Smooth muscle cell (in vitro differentiated cells): ENCODE measurements around the gene STXBP4. TPM values are rescaled to one million over a fixed set of nuclear protein-coding genes. Genes with fewer than 3 reads are reported as not detected.

Experiments used
- DNase-seq: peaks from one replicate; lab custom pipeline; 2025; ENCODE audit not compliant: unreplicated experiment; lab: John Stamatoyannopoulos, UW
- H2AFZ ChIP-seq: fragments of 200-600 bp; sonication (generic); 2 replicates; pipeline ENCODE4 v1.6.0; 2016; ENCODE audit warnings: antibody characterized with exemption, low read depth, mild to moderate bottlenecking
- H3F3A ChIP-seq: fragments of 200-600 bp; sonication (generic); 2 replicates; pipeline ENCODE4 v1.6.0; 2017; ENCODE audit warnings: antibody characterized with exemption, low read depth
- H3K27ac ChIP-seq: fragments of 200-600 bp; sonication (generic); 2 replicates; pipeline ENCODE4 v1.5.1; 2016; ENCODE audit warnings: low read depth, mild to moderate bottlenecking
- H3K27me3 ChIP-seq: fragments of 200-600 bp; sonication (generic); 2 replicates; pipeline ENCODE4 v1.6.1; 2016; ENCODE audit warnings: low read depth, mild to moderate bottlenecking
- H3K36me3 ChIP-seq: fragments of 200-600 bp; sonication (generic); 2 replicates; pipeline ENCODE4 v1.5.1; 2016; ENCODE audit warnings: low read depth
- H3K4me1 ChIP-seq: fragments of 200-600 bp; sonication (generic); 2 replicates; pipeline ENCODE4 v1.5.1; 2016; ENCODE audit warnings: low read depth
- H3K4me2 ChIP-seq: fragments of 200-600 bp; sonication (generic); 2 replicates; pipeline ENCODE4 v1.6.0; 2016; ENCODE audit warnings: mild to moderate bottlenecking
- H3K4me3 ChIP-seq: fragments of 200-600 bp; sonication (generic); 2 replicates; pipeline ENCODE4 v1.5.1; 2016; ENCODE audit warnings: mild to moderate bottlenecking
- H3K79me2 ChIP-seq: fragments of 200-600 bp; sonication (generic); 2 replicates; pipeline ENCODE4 v1.6.0; 2016; ENCODE audit warnings: low read depth, mild to moderate bottlenecking
- H3K9ac ChIP-seq: fragments of 200-600 bp; sonication (generic); 2 replicates; pipeline ENCODE4 v1.6.0; 2016; ENCODE audit warnings: low read depth
- H3K9me3 ChIP-seq: fragments of 200-600 bp; sonication (generic); replicated peaks from 2 replicates; pipeline ENCODE4 v1.5.1; 2016; ENCODE audit warnings: low read depth
- H4K20me1 ChIP-seq: fragments of 200-600 bp; sonication (generic); 2 replicates; pipeline ENCODE4 v1.6.0; 2016; ENCODE audit warnings: low read depth
- WGBS: methylation state at CpG from one replicate; pipeline ENCODE4 v1.1.7; 2016; ENCODE audit warnings: low lambda C conversion rate; 5-methylcytosine and 5-hydroxymethylcytosine counted together
- polyA plus RNA-seq: library from polyadenylated mRNA; unstranded; fragments of >200 nt; fragmentation: Nextera tagmentation; extraction: Ambion mirVana; gene quantifications from 2 replicates; pipeline ENCODE4 v1.2.1, GENCODE V29; 2016
- total RNA-seq: library from RNA; depleted of rRNA; stranded (reverse); fragments of >200 nt; gene quantifications from 2 replicates; pipeline ENCODE4 v1.2.3, GENCODE V29; 2014
- TF ChIP-seq, protein P1 (sequence below): fragments of 200-600 bp; sonication (generic); IDR thresholded peaks from 2 replicates; pipeline ENCODE4 v1.5.1; 2017; ENCODE audit warnings: borderline replicate concordance, mild to moderate bottlenecking, antibody characterized with exemption; ENCODE audit not compliant: insufficient read depth, poor library complexity, severe bottlenecking

STXBP4 gene
- total and polyA plus RNA-seq, 2 experiments from 2014 or later: 5.7 to 59.5 TPM

DNA sequence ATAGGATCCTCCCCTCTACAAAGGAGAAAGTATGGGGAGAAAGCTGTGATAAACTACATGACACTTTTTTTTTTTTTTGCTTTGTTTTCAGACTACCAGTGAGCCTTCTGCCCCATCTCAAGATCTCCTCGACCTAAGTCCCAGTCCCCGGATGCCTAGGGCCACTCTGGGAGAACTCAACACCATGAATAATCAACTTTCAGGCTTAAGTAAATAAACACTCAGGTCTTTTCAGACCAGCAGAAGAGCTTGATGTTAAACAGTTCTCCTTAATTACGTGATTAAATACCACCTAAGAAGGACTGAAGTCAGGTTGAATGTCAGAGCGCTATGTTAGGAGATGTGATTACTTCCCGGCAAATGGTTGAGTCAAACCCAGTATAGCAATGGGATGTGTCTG, 31.5 kb upstream of the STXBP4 start:
- H3K9me3 ChIP-seq: no peaks in the 10 kb centered on the region
- no peaks in the 10 kb centered on the region for H3K36me3 ChIP-seq
- H3F3A ChIP-seq: no peaks in the 10 kb centered on the region
- TF ChIP-seq, protein P1, sequence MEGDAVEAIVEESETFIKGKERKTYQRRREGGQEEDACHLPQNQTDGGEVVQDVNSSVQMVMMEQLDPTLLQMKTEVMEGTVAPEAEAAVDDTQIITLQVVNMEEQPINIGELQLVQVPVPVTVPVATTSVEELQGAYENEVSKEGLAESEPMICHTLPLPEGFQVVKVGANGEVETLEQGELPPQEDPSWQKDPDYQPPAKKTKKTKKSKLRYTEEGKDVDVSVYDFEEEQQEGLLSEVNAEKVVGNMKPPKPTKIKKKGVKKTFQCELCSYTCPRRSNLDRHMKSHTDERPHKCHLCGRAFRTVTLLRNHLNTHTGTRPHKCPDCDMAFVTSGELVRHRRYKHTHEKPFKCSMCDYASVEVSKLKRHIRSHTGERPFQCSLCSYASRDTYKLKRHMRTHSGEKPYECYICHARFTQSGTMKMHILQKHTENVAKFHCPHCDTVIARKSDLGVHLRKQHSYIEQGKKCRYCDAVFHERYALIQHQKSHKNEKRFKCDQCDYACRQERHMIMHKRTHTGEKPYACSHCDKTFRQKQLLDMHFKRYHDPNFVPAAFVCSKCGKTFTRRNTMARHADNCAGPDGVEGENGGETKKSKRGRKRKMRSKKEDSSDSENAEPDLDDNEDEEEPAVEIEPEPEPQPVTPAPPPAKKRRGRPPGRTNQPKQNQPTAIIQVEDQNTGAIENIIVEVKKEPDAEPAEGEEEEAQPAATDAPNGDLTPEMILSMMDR: no peak
- H3K4me1 ChIP-seq: no peaks in the 10 kb centered on the region
- H3K79me2 ChIP-seq: no peaks in the 10 kb centered on the region
- H3K27ac ChIP-seq: no peak overlapping the region
- 70% methylated on average over 5 of the region's 5 CpGs for whole genome bisulfite sequencing
- DNase-seq: no peak
- H3K4me2 ChIP-seq: no peak overlapping the region
- H4K20me1 ChIP-seq: no peaks in the 10 kb centered on the region
- no peaks in the 10 kb centered on the region for H3K27me3 ChIP-seq
- no peak overlapping the region for H2AFZ ChIP-seq
- H3K9ac ChIP-seq: no peak overlapping the region
- no peak overlapping the region for H3K4me3 ChIP-seq

DNA sequence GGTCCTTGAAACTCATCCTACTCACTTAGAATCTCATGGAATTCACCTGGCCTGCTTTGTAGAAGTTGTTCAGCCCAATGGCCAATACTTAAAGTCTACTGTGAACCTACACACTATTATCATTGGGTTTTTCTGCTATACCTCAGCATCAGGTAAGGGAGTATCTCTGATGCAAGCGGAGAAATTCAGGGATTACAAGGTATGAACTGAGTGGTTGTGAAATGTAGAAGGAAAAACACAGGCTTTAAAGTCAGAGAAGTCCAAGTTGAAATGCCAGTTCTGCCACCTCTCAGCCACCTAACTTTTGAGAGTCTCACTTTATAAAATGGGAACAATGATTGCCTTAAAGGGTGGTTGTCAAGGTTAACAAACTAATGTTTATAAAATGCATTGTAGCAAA, 31.1 kb upstream of the STXBP4 start:
- TF ChIP-seq, protein P1: no peak
- H3K9me3 ChIP-seq: no peaks in the 10 kb centered on the region
- no peak overlapping the region for H3K9ac ChIP-seq
- WGBS: 100% methylated on average over 1 of the region's 1 CpG
- no peak overlapping the region for H3K27ac ChIP-seq
- no peaks in the 10 kb centered on the region for H3F3A ChIP-seq
- H3K4me3 ChIP-seq: no peak overlapping the region
- H2AFZ ChIP-seq: no peak overlapping the region
- H3K27me3 ChIP-seq: no peaks in the 10 kb centered on the region
- H3K4me2 ChIP-seq: no peak overlapping the region
- H3K36me3 ChIP-seq: no peaks in the 10 kb centered on the region
- no peaks in the 10 kb centered on the region for H3K4me1 ChIP-seq
- H4K20me1 ChIP-seq: no peaks in the 10 kb centered on the region
- DNase-seq: no peak
- H3K79me2 ChIP-seq: no peaks in the 10 kb centered on the region

DNA sequence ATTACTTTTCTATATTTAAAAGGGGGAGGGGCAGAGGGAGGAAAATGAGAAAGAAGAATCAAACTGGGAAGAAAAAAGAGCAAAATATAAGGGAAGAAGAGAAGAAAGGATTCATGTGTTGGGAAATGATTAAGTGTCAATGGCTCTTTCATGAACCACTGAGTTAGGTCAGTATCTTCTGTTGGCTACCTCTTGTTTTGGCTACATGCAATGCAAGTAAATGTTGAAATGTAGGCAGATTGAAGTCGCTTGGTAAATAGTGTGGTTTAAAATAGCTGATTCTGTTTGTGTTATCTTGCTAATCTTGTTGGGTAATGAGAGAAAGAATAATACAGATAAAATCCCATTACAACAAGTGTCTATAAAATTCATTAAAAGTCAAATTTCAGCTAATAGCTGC, 27.3 kb upstream of the STXBP4 start:
- H3K4me3 ChIP-seq: no peak overlapping the region
- H3F3A ChIP-seq: no peaks in the 10 kb centered on the region
- 97% methylated on average over 1 of the region's 1 CpG for WGBS
- H3K4me2 ChIP-seq: no peak overlapping the region
- no peaks in the 10 kb centered on the region for H3K27me3 ChIP-seq
- TF ChIP-seq, protein P1: no peak
- H3K36me3 ChIP-seq: no peaks in the 10 kb centered on the region
- DNase-seq: no peak
- no peak overlapping the region for H3K9ac ChIP-seq
- no peaks in the 10 kb centered on the region for H4K20me1 ChIP-seq
- H3K27ac ChIP-seq: no peak overlapping the region
- H3K79me2 ChIP-seq: no peaks in the 10 kb centered on the region
- no peak overlapping the region for H2AFZ ChIP-seq
- H3K4me1 ChIP-seq: no peaks in the 10 kb centered on the region
- no peaks in the 10 kb centered on the region for H3K9me3 ChIP-seq

DNA sequence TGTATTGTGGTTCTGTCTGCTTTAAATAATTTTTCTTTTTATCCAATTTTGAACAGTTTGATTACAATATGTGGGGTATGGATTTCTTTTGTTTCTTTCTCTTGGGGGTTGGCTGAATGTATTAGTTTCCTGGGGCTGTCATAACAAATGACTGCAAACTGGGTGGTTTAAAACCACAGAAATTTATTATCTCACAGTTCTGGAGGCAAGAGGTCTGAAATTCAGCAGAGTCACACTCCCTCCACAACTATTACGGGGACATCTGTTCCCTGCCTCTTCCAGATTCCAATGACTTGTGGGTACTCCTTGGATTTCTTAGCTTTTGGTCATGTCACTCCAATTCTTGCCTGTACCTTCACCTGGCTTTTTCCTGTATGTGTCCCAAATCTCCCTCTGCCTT, 23.8 kb upstream of the STXBP4 start:
- H3K79me2 ChIP-seq: no peaks in the 10 kb centered on the region
- no peaks in the 10 kb centered on the region for H4K20me1 ChIP-seq
- H3K27ac ChIP-seq: no peak overlapping the region
- H3K9me3 ChIP-seq: no peaks in the 10 kb centered on the region
- H3K36me3 ChIP-seq: no peaks in the 10 kb centered on the region
- no peaks in the 10 kb centered on the region for H3F3A ChIP-seq
- no peaks in the 10 kb centered on the region for H3K4me1 ChIP-seq
- H3K4me2 ChIP-seq: no peak overlapping the region
- H3K27me3 ChIP-seq: no peaks in the 10 kb centered on the region
- no peak for DNase-seq
- no peak overlapping the region for H3K9ac ChIP-seq
- no peak overlapping the region for H2AFZ ChIP-seq
- no peak overlapping the region for H3K4me3 ChIP-seq
- TF ChIP-seq, protein P1: no peak
- WGBS: 42% methylated on average over 1 of the region's 1 CpG
